Neutrophil (primary cell): ENCODE measurements around the gene SDHB.
"Not testable (repeated sequence)": the region's sequence is repeated elsewhere in the genome, so short reads cannot be mapped to it uniquely, and the experiment has no call there.

ENCODE experiments used
- H3K27ac ChIP-seq: fragments of 200-600 bp; sonication (generic); 2 replicates; pipeline ENCODE4 v1.5.1; 2016; ENCODE audit warnings: mild to moderate bottlenecking, moderate library complexity
- H3K27me3 ChIP-seq: fragments of 200-600 bp; sonication (generic); 2 replicates; pipeline ENCODE4 v1.6.0; 2016; ENCODE audit warnings: mild to moderate bottlenecking
- H3K36me3 ChIP-seq: fragments of 200-600 bp; sonication (generic); 2 replicates; pipeline ENCODE4 v1.5.1; 2017
- H3K4me1 ChIP-seq, 2 experiments: fragments of 200-600 bp in 1 of 2; sonication (generic) in 1 of 2; 1 replicate in 1 of 2; 2 replicates in 1 of 2; pipeline versions ENCODE4 v1.5.1 to v1.6.1; 2013 to 2016; ENCODE audit warnings: low read depth in 1 of 2, low read length in 1 of 2, mild to moderate bottlenecking in 1 of 2, moderate library complexity in 1 of 2; ENCODE audit not compliant: control insufficient read depth in 1 of 2, insufficient read depth in 1 of 2
- H3K4me3 ChIP-seq, 2 experiments: fragments of 200-600 bp in 1 of 2; sonication (generic) in 1 of 2; 1 replicate in 1 of 2; 2 replicates in 1 of 2; pipeline ENCODE4 v1.5.1; 2013 to 2016; ENCODE audit warnings: low read depth in 1 of 2, low read length in 1 of 2, mild to moderate bottlenecking in 1 of 2, moderate library complexity in 1 of 2
- H3K9me3 ChIP-seq: fragments of 200-600 bp; sonication (generic); 2 replicates; pipeline ENCODE4 v1.5.1; 2016
- TF ChIP-seq, protein P1 (sequence below): fragments of 200-600 bp; sonication (generic); IDR thresholded peaks from 2 replicates; pipeline ENCODE4 v1.5.1; 2016; ENCODE audit warnings: antibody characterized with exemption

SDHB gene

DNA sequence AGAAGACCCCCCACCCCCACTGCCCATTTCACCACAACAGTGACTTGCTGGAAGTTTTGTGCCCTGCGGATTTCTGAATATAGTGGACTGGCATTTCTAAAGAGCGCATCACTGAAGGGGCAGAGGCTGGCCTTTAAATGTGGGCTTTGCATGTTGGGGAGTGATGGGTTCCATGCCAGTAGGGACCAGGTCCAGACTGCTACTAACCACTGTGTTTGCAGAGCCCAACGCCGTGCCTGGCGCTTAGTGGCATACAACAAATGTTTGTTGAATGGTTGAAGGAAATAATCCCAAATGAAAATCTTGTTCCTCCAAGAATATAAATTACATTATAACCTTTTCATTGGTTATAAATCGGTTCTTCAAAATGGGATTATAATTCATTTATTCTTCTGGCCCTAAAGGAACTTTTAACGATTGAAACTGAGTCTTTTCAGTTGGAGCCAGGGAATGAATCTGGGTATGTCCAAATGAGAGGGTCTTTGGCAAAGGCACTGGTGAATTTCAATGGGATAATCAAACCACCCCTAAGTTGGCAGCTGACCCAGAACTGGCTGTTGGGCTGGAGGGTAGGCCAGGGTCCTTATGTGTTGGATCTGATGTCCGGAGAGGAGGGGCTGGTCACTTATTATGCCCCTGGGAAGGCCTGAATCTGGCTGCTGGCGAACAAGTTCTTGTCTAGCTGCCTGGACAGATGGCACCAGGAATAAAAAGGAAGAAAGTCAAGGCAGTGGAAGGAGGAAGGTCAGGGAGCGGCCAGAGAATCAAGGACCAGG is 13.8 kb upstream of the SDHB start:
- peak overlapping the region; percentile 42 to 49 for H3K4me3 ChIP-seq
- peak overlapping the region; percentile 95 for H3K27ac ChIP-seq
- H3K36me3 ChIP-seq, result peaks cover 50% of the 10 kb centered on the region
- H3K4me1 ChIP-seq, result peaks cover 67 to 69% of the 10 kb centered on the region in 2 experiments
- no peaks in the 10 kb centered on the region for H3K9me3 ChIP-seq
- TF ChIP-seq, protein P1, sequence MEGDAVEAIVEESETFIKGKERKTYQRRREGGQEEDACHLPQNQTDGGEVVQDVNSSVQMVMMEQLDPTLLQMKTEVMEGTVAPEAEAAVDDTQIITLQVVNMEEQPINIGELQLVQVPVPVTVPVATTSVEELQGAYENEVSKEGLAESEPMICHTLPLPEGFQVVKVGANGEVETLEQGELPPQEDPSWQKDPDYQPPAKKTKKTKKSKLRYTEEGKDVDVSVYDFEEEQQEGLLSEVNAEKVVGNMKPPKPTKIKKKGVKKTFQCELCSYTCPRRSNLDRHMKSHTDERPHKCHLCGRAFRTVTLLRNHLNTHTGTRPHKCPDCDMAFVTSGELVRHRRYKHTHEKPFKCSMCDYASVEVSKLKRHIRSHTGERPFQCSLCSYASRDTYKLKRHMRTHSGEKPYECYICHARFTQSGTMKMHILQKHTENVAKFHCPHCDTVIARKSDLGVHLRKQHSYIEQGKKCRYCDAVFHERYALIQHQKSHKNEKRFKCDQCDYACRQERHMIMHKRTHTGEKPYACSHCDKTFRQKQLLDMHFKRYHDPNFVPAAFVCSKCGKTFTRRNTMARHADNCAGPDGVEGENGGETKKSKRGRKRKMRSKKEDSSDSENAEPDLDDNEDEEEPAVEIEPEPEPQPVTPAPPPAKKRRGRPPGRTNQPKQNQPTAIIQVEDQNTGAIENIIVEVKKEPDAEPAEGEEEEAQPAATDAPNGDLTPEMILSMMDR, result no peak
- H3K27me3 ChIP-seq, result no peaks in the 10 kb centered on the region

DNA sequence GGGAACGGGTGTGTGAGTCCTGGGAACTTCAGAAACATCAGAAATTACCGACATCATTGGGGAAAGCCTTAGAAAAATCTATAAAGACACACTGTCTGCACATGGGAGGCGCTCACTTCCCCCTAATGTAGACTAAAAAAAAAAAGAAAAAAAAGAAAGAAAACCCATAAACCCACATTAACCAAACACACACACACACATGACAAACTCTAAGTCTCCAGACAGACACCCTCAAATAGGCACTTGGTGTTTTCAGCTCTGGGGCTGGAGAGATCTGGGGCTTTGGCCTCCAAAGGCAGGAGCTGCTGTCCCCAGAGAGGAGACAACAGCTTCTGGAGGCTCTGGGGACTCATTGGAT is 13.2 kb upstream of the SDHB start:
- TF ChIP-seq, protein P1, result no peak

DNA sequence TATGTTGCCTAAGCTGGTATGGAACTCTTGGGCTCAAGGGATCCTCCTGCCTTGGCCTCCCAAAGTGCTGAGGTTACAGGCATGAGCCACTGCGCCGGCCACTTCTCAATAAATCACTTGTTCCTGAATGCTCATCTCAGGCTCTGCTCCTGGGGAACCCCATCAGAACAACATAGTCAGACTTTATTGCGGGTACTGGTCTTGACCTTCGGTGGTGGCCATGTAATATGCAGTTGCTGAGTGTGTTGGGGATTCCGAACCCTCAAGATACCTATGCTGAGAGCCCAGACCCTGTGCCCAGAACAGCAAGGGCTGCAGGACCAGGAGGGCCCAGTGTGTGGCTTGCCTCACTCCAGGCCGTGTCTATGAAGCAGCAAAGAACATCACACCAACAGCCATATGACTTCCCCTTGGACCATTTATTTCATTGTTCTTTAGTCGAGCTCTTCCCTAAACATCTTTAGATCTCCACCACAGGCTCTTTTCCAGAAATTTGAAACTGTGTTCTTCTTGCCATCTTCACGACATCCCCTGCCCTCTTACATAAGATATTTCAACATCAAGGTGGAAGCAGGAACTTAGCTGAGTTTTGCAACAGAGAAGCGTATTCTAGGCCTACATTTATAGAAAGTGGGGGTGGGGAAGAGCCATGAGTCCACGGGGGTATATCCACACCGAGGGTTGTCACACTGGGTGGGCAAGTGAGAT is 12.7 kb upstream of the SDHB start:
- peaks cover 78 to 81% of the 10 kb centered on the region in 2 experiments for H3K4me1 ChIP-seq
- no peaks in the 10 kb centered on the region for H3K27me3 ChIP-seq
- H3K36me3 ChIP-seq, result peaks cover 39% of the 10 kb centered on the region
- H3K4me3 ChIP-seq, result peak overlapping the region; percentile 42 to 49
- H3K9me3 ChIP-seq, result no peaks in the 10 kb centered on the region
- H3K27ac ChIP-seq, result peak overlapping the region; percentile 95
- TF ChIP-seq, protein P1, result peak; percentile 34

More for the DNA sequence above, 13.2 kb upstream of the SDHB start:
- Histone ChIP-seq H3K4me3 (peak overlapping the region; percentile 42 to 49), H3K27me3 (no peaks in the 10 kb centered on the region), H3K4me1 (peaks cover 73 to 75% of the 10 kb centered on the region in 2 experiments), H3K27ac (peak overlapping the region; percentile 95), H3K9me3 (no peaks in the 10 kb centered on the region), H3K36me3 (peaks cover 44% of the 10 kb centered on the region)

DNA sequence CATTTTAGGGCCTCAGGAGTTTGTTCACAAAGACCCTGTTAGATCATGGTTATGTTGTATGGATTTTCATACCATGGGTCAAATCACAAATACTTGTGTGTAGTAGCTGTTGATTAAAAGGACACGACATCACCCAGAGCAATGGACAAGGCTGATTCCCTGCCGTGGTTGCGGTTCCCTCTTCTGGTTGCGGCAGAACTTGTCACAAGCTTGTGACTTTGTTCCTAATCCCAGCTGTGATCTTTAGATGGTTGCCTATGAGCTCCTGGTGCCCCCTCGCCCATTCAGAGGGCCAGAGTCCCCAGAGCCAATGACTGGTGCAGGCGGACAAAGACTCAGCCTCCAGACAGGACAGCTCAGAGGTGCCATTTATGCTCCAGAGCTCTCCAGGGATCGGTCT is 11.8 kb upstream of the SDHB start:
- peaks cover 30% of the 10 kb centered on the region for H3K36me3 ChIP-seq
- H3K27me3 ChIP-seq, result no peaks in the 10 kb centered on the region
- peak overlapping the region; percentile 42 to 49 for H3K4me3 ChIP-seq
- TF ChIP-seq, protein P1, result no peak
- H3K9me3 ChIP-seq, result no peaks in the 10 kb centered on the region
- H3K4me1 ChIP-seq, result peaks cover 87 to 89% of the 10 kb centered on the region in 2 experiments
- H3K27ac ChIP-seq, result peak overlapping the region; percentile 95

DNA sequence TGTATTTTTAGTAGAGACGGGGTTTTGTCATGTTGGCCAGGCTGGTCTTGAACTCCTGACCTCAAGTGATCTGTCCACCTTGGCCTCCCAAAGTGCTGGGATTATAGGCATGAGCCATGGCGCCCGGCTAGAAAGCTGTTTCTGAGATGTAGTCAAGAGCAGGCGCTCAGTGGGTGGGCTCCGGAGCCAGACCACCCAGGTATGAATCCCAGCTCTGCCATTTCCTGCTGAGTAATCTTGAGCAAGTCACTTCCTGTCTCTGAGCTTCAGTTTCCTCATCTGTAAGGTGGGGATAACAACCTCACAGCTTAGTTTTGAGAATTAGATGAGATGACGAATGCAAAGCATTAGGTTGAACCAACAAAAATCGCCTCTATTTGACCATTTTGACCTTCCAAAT is 8.9 kb upstream of the SDHB start:
- peak overlapping the region; percentile 95 for H3K27ac ChIP-seq
- H3K4me1 ChIP-seq, result peaks cover 85 to 87% of the 10 kb centered on the region in 2 experiments
- peak overlapping the region in 1 of 2 experiments; percentile 22 for H3K4me3 ChIP-seq
- not testable (repeated sequence) for H3K27me3 ChIP-seq, H3K36me3 ChIP-seq, H3K9me3 ChIP-seq

DNA sequence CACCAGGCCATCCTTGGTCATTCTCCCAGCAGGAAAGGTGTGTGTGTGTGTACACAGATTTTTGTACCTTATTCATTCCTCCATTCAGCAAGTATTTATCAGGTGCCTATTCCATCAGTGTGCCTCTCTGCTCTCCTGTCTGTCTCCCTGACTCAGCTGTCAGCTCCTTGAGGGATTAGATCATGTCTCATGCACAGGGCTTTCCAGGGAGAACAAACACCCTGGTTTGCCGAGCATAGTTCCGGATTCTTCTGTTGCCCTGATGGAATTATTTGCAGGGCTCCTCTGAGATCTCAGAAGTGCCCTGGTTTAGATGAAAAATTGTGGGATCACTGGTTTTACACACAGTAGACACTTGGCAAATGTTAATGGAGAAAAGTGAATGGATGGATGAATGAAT is 8.1 kb upstream of the SDHB start:
- H3K4me1 ChIP-seq, result peaks cover 77 to 78% of the 10 kb centered on the region in 2 experiments
- peak overlapping the region in 1 of 2 experiments; percentile 54 for H3K4me3 ChIP-seq
- no peaks in the 10 kb centered on the region for H3K27me3 ChIP-seq
- H3K27ac ChIP-seq, result peak overlapping the region; percentile 95
- H3K9me3 ChIP-seq, result no peaks in the 10 kb centered on the region
- H3K36me3 ChIP-seq, result no peaks in the 10 kb centered on the region
- TF ChIP-seq, protein P1, result no peak
